Natural killer cell (primary cell): Measurements from ENCODE around the gene SUPT20HL1. TPM values are rescaled to one million over a fixed set of nuclear protein-coding genes. Genes with fewer than 3 reads are reported as not detected.

Experiments used
- ATAC-seq, 3 donors: fragments of 150-1000 bp in 2 of 3; fragments of 200-7000 bp in 1 of 3; cut with Tn5 transposase; 1 replicate in 1 of 3; 2 replicates in 2 of 3; pipeline ENCODE4 v1.10.0; 2021; ENCODE audit warnings: mild to moderate bottlenecking in 2 of 3, moderate library complexity in 2 of 3
- DNase-seq, 2 donors: peaks; one replicate each; pipeline versions ENCODE4 v3.0.0 to v3.0.0-alpha.2; 2013 to 2021; ENCODE audit warnings: mixed read lengths in 1 of 2
- H3K27ac ChIP-seq: one replicate; pipeline ENCODE4 v1.5.1; 2013; ENCODE audit warnings: mild to moderate bottlenecking, low read length
- H3K27me3 ChIP-seq: one replicate; pipeline ENCODE4 v1.6.1; 2013; ENCODE audit warnings: low read length; ENCODE audit not compliant: control insufficient read depth, insufficient read depth
- H3K36me3 ChIP-seq: one replicate; pipeline ENCODE4 v1.6.1; 2013; ENCODE audit warnings: low read length; ENCODE audit not compliant: control insufficient read depth, insufficient read depth
- H3K4me1 ChIP-seq: one replicate; pipeline ENCODE4 v1.6.1; 2013; ENCODE audit warnings: low read length; ENCODE audit not compliant: control insufficient read depth, insufficient read depth
- H3K4me3 ChIP-seq: one replicate; pipeline ENCODE4 v1.5.1; 2013; ENCODE audit warnings: low read length
- H3K9me3 ChIP-seq: one replicate; pipeline ENCODE4 v1.6.1; 2013; ENCODE audit warnings: low read length; ENCODE audit not compliant: control insufficient read depth, insufficient read depth
- H3K27ac Mint-ChIP-seq, 2 donors: one replicate each; pipeline ENCODE4 v1.8.0; 2022; ENCODE audit warnings: mild to moderate bottlenecking in 2 of 2, mixed read lengths in 2 of 2, moderate library complexity in 1 of 2
- H3K27me3 Mint-ChIP-seq, 2 donors: one replicate each; pipeline ENCODE4 v1.8.0; 2022; ENCODE audit warnings: low read depth in 2 of 2, mixed read lengths in 2 of 2
- H3K36me3 Mint-ChIP-seq: one replicate; pipeline ENCODE4 v1.8.0; 2022; ENCODE audit warnings: mixed read lengths
- H3K4me1 Mint-ChIP-seq, 2 donors: one replicate each; pipeline ENCODE4 v1.8.0; 2022; ENCODE audit warnings: mixed read lengths in 2 of 2
- H3K4me3 Mint-ChIP-seq: one replicate; pipeline ENCODE4 v1.8.0; 2022; ENCODE audit warnings: mild to moderate bottlenecking, moderate library complexity, mixed read lengths
- H3K9me3 Mint-ChIP-seq, 2 donors: one replicate each; pipeline ENCODE4 v1.8.0; 2022; ENCODE audit warnings: mixed read lengths in 2 of 2
- WGBS: methylation state at CpG from one replicate; pipeline ENCODE4 v1.1.7; 2013; ENCODE audit warnings: missing lambda C conversion rate; ENCODE audit not compliant: insufficient coverage; 5-methylcytosine and 5-hydroxymethylcytosine counted together
- intact Hi-C: fragments of 100-400 bp; cut with micrococcal nuclease; formaldehyde crosslinking; loops from one replicate; pipeline ENCODE4 v1.14.2; 2022
- total RNA-seq, 4 donors: library from RNA; stranded (reverse); fragments of 120-200 nt in 1 of 4; gene quantifications; one replicate each; pipeline versions ENCODE4 v1.2.3 to v1.2.4, GENCODE V29; 2013 to 2022
- TF ChIP-seq, protein P1 (sequence below): fragments of 200-600 bp; IDR thresholded peaks from one replicate; pipeline ENCODE4 v1.8.0; 2022; ENCODE audit warnings: antibody characterized with exemption

Gene SUPT20HL1
- total RNA-seq, 3 donors from 2014 or later (not counting 1 experiment from before 2014, with no cell fraction given) = not detected

GRCh38 chrX:24371391-24371972 lies 11.0 kb downstream of the SUPT20HL1 start:
- Mint-ChIP-seq H3K9me3 (no peaks in the 10 kb centered on the region), H3K4me1 (peaks cover 4% of the 10 kb centered on the region in 2 donors), H3K4me3 (no peak overlapping the region), H3K36me3 (no peaks in the 10 kb centered on the region), H3K27me3 (peaks cover 6 to 29% of the 10 kb centered on the region in 2 donors), H3K27ac (no peak overlapping the region)
- Histone ChIP-seq H3K4me3 (no peak overlapping the region), H3K27me3 (no peaks in the 10 kb centered on the region), H3K27ac (no peak overlapping the region), H3K9me3 (no peaks in the 10 kb centered on the region), H3K36me3 (no peaks in the 10 kb centered on the region), H3K4me1 (peaks cover 6% of the 10 kb centered on the region)
- DNase-seq (peak; percentile 25 to 80), ATAC-seq (peak; percentile 64 to 83 (median 80))
- TF ChIP-seq, protein P1, sequence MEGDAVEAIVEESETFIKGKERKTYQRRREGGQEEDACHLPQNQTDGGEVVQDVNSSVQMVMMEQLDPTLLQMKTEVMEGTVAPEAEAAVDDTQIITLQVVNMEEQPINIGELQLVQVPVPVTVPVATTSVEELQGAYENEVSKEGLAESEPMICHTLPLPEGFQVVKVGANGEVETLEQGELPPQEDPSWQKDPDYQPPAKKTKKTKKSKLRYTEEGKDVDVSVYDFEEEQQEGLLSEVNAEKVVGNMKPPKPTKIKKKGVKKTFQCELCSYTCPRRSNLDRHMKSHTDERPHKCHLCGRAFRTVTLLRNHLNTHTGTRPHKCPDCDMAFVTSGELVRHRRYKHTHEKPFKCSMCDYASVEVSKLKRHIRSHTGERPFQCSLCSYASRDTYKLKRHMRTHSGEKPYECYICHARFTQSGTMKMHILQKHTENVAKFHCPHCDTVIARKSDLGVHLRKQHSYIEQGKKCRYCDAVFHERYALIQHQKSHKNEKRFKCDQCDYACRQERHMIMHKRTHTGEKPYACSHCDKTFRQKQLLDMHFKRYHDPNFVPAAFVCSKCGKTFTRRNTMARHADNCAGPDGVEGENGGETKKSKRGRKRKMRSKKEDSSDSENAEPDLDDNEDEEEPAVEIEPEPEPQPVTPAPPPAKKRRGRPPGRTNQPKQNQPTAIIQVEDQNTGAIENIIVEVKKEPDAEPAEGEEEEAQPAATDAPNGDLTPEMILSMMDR = peak; percentile 48
- 12% methylated on average over 14 of the region's 14 CpGs for WGBS
- intact Hi-C loops = loop anchor here (5.0 kb wide), 1 partner anchor 771 kb away; no protein-coding TSS in a partner anchor

DNA sequence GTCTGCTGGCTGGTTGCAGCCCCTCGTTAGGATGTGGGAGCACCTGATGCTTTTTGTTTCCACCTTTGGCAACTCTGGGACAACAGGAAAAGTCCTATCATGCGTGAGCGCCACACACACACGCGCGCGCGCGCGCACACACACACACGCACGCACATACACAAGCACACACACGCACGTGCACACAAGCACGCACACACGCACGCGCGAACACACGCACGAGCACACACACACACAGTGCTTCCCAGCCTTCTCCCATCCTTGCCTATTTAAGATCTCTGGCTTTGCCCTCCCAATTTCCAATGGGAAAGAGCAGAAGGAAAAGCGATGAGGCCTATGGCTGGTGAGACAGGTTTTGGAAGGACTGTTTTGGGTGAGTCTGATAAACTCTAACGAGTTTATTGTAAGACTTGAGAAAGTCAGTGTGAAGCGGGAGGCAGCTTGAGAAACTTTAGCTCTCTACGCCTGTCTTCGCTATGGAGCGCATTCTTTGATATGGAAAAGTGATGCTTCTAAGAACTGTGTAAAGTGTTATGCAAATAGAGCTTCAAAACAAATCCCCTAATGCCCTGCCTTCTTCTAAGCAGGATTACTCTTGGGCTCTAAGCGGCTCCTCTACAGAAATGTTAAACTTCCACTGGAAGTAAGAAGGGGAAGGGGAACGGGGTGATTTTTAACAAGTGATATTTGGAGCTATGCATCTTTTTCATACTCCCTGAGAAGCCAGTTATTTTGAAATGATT lies 11.8 kb downstream of the SUPT20HL1 start:
- H3K27ac Mint-ChIP-seq = no peak overlapping the region
- H3K36me3 Mint-ChIP-seq = no peaks in the 10 kb centered on the region
- Histone ChIP-seq H3K4me3 (no peak overlapping the region), H3K27ac (no peak overlapping the region), H3K36me3 (no peaks in the 10 kb centered on the region), H3K9me3 (no peaks in the 10 kb centered on the region), H3K4me1 (peaks cover 6% of the 10 kb centered on the region), H3K27me3 (no peaks in the 10 kb centered on the region)
- ATAC-seq (no peak), DNase-seq (peak in 1 of 2 donors; percentile 4)
- H3K4me3 Mint-ChIP-seq = no peak overlapping the region
- H3K27me3 Mint-ChIP-seq = peaks cover 6 to 34% of the 10 kb centered on the region in 2 donors
- H3K4me1 Mint-ChIP-seq = peaks cover 4% of the 10 kb centered on the region in 2 donors
- TF ChIP-seq, protein P1 = no peak
- WGBS = 70% methylated on average over 19 of the region's 29 CpGs
- intact Hi-C loops = loop anchor here (5.0 kb wide), 1 partner anchor 770 kb away; no protein-coding TSS in a partner anchor
- H3K9me3 Mint-ChIP-seq = no peaks in the 10 kb centered on the region

DNA sequence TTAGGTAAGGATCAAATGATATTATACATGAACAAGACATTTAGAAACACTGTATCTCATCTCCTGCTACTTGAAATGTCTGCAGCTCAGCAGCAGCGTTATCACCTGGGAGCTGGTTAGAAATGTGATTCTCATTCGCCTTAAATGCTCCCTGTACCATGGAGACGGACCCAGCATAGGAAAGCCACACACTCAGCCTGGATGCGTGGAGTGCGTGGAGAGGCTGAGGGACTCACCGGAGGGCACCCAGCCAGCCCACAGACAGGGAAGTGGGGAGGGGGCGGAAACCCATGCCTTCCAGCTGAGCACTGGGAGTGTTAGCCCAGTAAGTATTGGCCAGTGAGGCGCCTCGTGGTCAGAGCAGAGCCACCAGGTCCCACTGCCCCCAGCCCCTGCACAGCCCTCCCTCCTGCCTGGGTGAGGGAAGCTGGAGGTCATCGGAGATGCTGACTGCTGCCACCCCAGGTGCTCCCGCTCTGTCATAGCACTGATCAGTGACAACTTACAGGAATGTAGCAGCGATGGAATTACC lies 15.2 kb downstream of the SUPT20HL1 start:
- Mint-ChIP-seq H3K9me3 (no peaks in the 10 kb centered on the region), H3K4me3 (no peak overlapping the region), H3K27ac (no peak overlapping the region), H3K36me3 (no peaks in the 10 kb centered on the region), H3K27me3 (peaks cover 6 to 34% of the 10 kb centered on the region in 2 donors), H3K4me1 (peaks cover 4% of the 10 kb centered on the region in 2 donors)
- no peak for DNase-seq
- ATAC-seq = no peak
- Histone ChIP-seq H3K4me1 (peaks cover 6% of the 10 kb centered on the region), H3K27me3 (no peaks in the 10 kb centered on the region), H3K9me3 (no peaks in the 10 kb centered on the region), H3K4me3 (no peak overlapping the region), H3K27ac (no peak overlapping the region), H3K36me3 (no peaks in the 10 kb centered on the region)
- intact Hi-C loops = no loop called here
- TF ChIP-seq, protein P1 = no peak
- 36% methylated on average over 9 of the region's 12 CpGs for whole genome bisulfite sequencing
